Keratinocyte (primary cell): ENCODE measurements around the gene GNA14. TPM values are rescaled to one million over a fixed set of nuclear protein-coding genes. Genes with fewer than 3 reads are reported as not detected.

Source experiments
- DNase-seq: peaks from one replicate; pipeline ENCODE4 v3.0.0-alpha.2; 2011; ENCODE audit warnings: low read depth, missing footprints, low spot score
- FAIRE-seq: peaks from 2 replicates; lab custom pipeline; 2011; peaks lifted over from hg19 to GRCh38; lab: Jason Lieb, UNC
- H2AFZ ChIP-seq: 2 replicates; pipeline ENCODE4 v1.6.0; 2012; ENCODE audit warnings: low read length, control low read depth, inconsistent platforms; ENCODE audit not compliant: control insufficient read depth
- H3K27ac ChIP-seq: 2 replicates; pipeline ENCODE4 v1.5.1; 2011; ENCODE audit warnings: low read length; ENCODE audit not compliant: control insufficient read depth, insufficient read depth
- H3K27me3 ChIP-seq: 3 replicates; pipeline ENCODE4 v1.6.0; 2011; ENCODE audit warnings: low read length; ENCODE audit not compliant: control insufficient read depth, insufficient read depth; ENCODE audit errors: extremely low read depth
- H3K36me3 ChIP-seq, 2 experiments: 2 replicates in 1 of 2; 3 replicates in 1 of 2; pipeline ENCODE4 v1.5.1; 2011; ENCODE audit warnings: low read length in 2 of 2, mild to moderate bottlenecking in 1 of 2; ENCODE audit not compliant: control insufficient read depth in 2 of 2, insufficient read depth in 2 of 2; ENCODE audit errors: extremely low read depth in 1 of 2
- H3K4me1 ChIP-seq: 3 replicates; pipeline ENCODE4 v1.5.1; 2011; ENCODE audit warnings: low read length; ENCODE audit not compliant: control insufficient read depth, insufficient read depth; ENCODE audit errors: extremely low read depth
- H3K4me2 ChIP-seq: 3 replicates; pipeline ENCODE4 v1.6.0; 2011; ENCODE audit warnings: low read depth, low read length; ENCODE audit not compliant: control insufficient read depth, insufficient read depth; ENCODE audit errors: extremely low read depth
- H3K4me3 ChIP-seq, 3 experiments: fragments of 200-600 bp in 1 of 3; sonication (generic) in 1 of 3; 2 replicates in 2 of 3; 3 replicates in 1 of 3; pipeline ENCODE4 v1.5.1; 2011 to 2016; ENCODE audit warnings: low read length in 3 of 3, mild to moderate bottlenecking in 3 of 3, control low read depth in 2 of 3, inconsistent platforms in 1 of 3, low read depth in 1 of 3, mixed read lengths in 1 of 3, mixed run types in 1 of 3, moderate library complexity in 1 of 3; ENCODE audit not compliant: control insufficient read depth in 2 of 3, insufficient read depth in 2 of 3; ENCODE audit errors: extremely low read depth in 1 of 3
- H3K79me2 ChIP-seq: 2 replicates; pipeline ENCODE4 v1.6.0; 2012; ENCODE audit warnings: low read length; ENCODE audit not compliant: control insufficient read depth, insufficient read depth
- H3K9ac ChIP-seq: 3 replicates; pipeline ENCODE4 v1.6.0; 2011; ENCODE audit warnings: low read length; ENCODE audit not compliant: control insufficient read depth, insufficient read depth; ENCODE audit errors: extremely low read depth
- H3K9me1 ChIP-seq: 3 replicates; pipeline ENCODE4 v1.6.0; 2011; ENCODE audit warnings: low read length; ENCODE audit not compliant: control insufficient read depth, insufficient read depth; ENCODE audit errors: extremely low read depth
- H3K9me3 ChIP-seq: 2 replicates; pipeline ENCODE4 v1.5.1; 2012; ENCODE audit warnings: low read depth, low read length; ENCODE audit not compliant: control insufficient read depth
- H4K20me1 ChIP-seq: 3 replicates; pipeline ENCODE4 v1.6.0; 2011; ENCODE audit warnings: low read length; ENCODE audit not compliant: control insufficient read depth, insufficient read depth; ENCODE audit errors: extremely low read depth
- EZH2 ChIP-seq: IDR thresholded peaks from one replicate; pipeline ENCODE4 v1.6.1; 2012; ENCODE audit warnings: inconsistent platforms, mild to moderate bottlenecking, low read length, moderate library complexity
- dilution Hi-C: fragments of 300-500 bp; cut with MboI; formaldehyde crosslinking; loops from one replicate; pipeline ENCODE4 v1.7.0; 2020; ENCODE audit warnings: low sequenced_read_pairs; ENCODE audit not compliant: extremely low pct_ligation_motif_present
- polyA plus RNA-seq, 5 experiments: library from polyadenylated mRNA; depleted of rRNA in 3 of 5; stranded (reverse) in 3 of 5; stranded (forward) in 1 of 5; unstranded in 1 of 5; fragments of >200 nt; gene quantifications; 1 replicate in 1 of 5; 2 replicates in 3 of 5; 3 replicates in 1 of 5; pipeline versions ENCODE4 v1.2.1 to v1.2.3, GENCODE V29; 2011 to 2012; ENCODE audit warnings: missing spikeins in 2 of 5, low read depth in 1 of 5, low replicate concordance in 1 of 5
- TF ChIP-seq, protein P1 (sequence below), 3 experiments: IDR thresholded peaks in 1 of 3; conservative IDR thresholded peaks in 1 of 3; optimal IDR thresholded peaks in 1 of 3; 2 replicates in 2 of 3; 3 replicates in 1 of 3; pipeline versions ENCODE3 to v1.5.1; 2011; ENCODE audit warnings: low read length in 3 of 3, mild to moderate bottlenecking in 3 of 3, moderate library complexity in 2 of 3, control low read depth in 1 of 3, inconsistent platforms in 1 of 3; ENCODE audit not compliant: insufficient read depth in 2 of 3; ENCODE audit errors: extremely low read depth in 1 of 3

The GNA14 gene
- polyA plus RNA-seq, 1 donor (not counting 4 experiments of a cell fraction or from before 2014, with no cell fraction given) = not detected

DNA sequence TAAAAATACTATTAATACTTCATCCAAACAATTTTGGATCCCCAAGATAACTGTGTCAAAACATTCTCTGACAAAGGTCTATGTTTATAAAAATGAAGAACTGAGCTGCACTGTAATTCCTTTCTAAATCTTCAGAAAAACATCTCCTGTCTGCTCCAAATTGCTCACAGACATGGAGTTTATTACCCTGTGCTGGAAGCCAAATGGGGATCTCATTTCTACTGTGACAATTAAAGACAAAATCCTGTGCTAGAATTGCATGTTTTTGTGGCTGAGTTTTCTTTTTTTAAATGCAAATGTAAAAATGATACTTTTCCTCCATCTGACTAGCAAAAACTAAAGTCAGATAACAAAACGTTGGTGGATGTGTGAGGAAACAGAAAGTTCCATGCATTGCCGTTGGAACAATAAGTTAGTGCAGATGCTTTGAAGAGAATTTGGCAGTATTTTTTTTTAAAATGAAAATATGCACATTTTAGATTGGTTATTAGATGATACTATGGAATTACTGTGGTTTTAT, 93.5 kb downstream of the GNA14 start:
- no peaks in the 10 kb centered on the region for H3K9me1 ChIP-seq
- no peaks in the 10 kb centered on the region for H3K9me3 ChIP-seq
- H3K4me3 ChIP-seq = no peak overlapping the region
- dilution Hi-C loops = no loop called here
- FAIRE-seq = no peak
- no peak overlapping the region for H2AFZ ChIP-seq
- no peaks in the 10 kb centered on the region for H3K79me2 ChIP-seq
- H3K4me2 ChIP-seq = no peak overlapping the region
- no peak for TF ChIP-seq EZH2
- TF ChIP-seq, protein P1, sequence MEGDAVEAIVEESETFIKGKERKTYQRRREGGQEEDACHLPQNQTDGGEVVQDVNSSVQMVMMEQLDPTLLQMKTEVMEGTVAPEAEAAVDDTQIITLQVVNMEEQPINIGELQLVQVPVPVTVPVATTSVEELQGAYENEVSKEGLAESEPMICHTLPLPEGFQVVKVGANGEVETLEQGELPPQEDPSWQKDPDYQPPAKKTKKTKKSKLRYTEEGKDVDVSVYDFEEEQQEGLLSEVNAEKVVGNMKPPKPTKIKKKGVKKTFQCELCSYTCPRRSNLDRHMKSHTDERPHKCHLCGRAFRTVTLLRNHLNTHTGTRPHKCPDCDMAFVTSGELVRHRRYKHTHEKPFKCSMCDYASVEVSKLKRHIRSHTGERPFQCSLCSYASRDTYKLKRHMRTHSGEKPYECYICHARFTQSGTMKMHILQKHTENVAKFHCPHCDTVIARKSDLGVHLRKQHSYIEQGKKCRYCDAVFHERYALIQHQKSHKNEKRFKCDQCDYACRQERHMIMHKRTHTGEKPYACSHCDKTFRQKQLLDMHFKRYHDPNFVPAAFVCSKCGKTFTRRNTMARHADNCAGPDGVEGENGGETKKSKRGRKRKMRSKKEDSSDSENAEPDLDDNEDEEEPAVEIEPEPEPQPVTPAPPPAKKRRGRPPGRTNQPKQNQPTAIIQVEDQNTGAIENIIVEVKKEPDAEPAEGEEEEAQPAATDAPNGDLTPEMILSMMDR (optimal IDR thresholded peaks at IDR 0.05 in 1 of 3, IDR thresholded peaks at IDR 0.05 in 1 of 3, conservative IDR thresholded peaks at IDR 0.05 in 1 of 3; ENCODE audit: extremely low read depth in 1 of 3, insufficient read depth in 2 of 3, low read length in 3 of 3) = no peak
- H3K9ac ChIP-seq = no peak overlapping the region
- H3K27me3 ChIP-seq = peaks cover 4% of the 10 kb centered on the region
- no peaks in the 10 kb centered on the region for H3K36me3 ChIP-seq
- no peak for DNase-seq
- no peaks in the 10 kb centered on the region for H3K4me1 ChIP-seq
- no peaks in the 10 kb centered on the region for H4K20me1 ChIP-seq
- no peak overlapping the region for H3K27ac ChIP-seq

DNA sequence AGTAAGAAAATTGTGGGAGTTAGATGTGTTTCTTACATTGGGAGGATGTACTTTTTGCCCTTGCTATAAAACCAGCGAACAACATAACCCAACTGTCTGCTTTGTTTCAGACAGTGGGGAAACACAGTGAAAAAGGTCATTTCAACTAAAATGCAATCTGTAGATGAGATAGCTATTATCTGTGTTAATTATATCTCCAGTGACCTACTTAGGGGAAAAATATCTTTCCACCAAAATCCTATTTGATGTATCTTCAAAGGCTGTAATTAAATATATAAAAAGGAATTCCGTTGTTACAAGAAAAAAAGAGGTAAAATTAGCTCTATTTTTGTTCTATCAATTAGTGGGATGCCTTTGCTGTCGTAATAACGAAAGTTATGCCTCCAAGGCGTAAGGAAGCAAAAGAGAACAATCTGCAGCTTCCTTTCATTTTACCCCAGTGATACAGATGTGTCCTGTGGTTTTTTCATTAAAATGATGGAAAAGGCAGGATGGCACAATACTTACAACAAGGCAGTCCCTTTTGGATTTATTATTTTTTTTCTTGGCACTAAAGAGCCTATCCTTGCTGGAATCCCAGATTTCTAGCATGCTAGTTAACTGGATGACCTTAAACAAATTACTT, 100.9 kb downstream of the GNA14 start:
- no peak overlapping the region for H3K4me2 ChIP-seq
- FAIRE-seq = no peak
- no peaks in the 10 kb centered on the region for H3K79me2 ChIP-seq
- H3K4me1 ChIP-seq = no peaks in the 10 kb centered on the region
- no peaks in the 10 kb centered on the region for H3K27me3 ChIP-seq
- TF ChIP-seq, protein P1 (optimal IDR thresholded peaks at IDR 0.05 in 1 of 3, IDR thresholded peaks at IDR 0.05 in 1 of 3, conservative IDR thresholded peaks at IDR 0.05 in 1 of 3; ENCODE audit: extremely low read depth in 1 of 3, insufficient read depth in 2 of 3, low read length in 3 of 3) = no peak
- TF ChIP-seq EZH2 = no peak
- no peaks in the 10 kb centered on the region for H3K36me3 ChIP-seq
- no peak for DNase-seq
- H2AFZ ChIP-seq = no peak overlapping the region
- no peak overlapping the region for H3K4me3 ChIP-seq
- dilution Hi-C loops = no loop called here
- H3K9ac ChIP-seq = no peak overlapping the region
- H3K27ac ChIP-seq = no peak overlapping the region
- H3K9me3 ChIP-seq = peaks cover 2% of the 10 kb centered on the region
- no peaks in the 10 kb centered on the region for H4K20me1 ChIP-seq
- H3K9me1 ChIP-seq = no peaks in the 10 kb centered on the region
